ENCODE results near the gene SRRM4.

Gene SRRM4

GRCh38 chr12:119176267-119177055 is 195.1 kb downstream of the SRRM4 start:
- H3K4me3 ChIP-seq (ENCODE audit: low read depth, low read length, poor library complexity, severe bottlenecking): no peak overlapping the region
- H3K4me1 ChIP-seq (ENCODE audit: insufficient read depth, low read length, severe bottlenecking): no peaks in the 10 kb centered on the region
- no peaks in the 10 kb centered on the region for H3F3A ChIP-seq (ENCODE audit: insufficient read depth, low read length)
- no peaks in the 10 kb centered on the region for H3K9me3 ChIP-seq (ENCODE audit: low read length)
- no peaks in the 10 kb centered on the region for H3K27me3 ChIP-seq (ENCODE audit: insufficient read depth, low read length)
- no peaks in the 10 kb centered on the region for H3K36me3 ChIP-seq (ENCODE audit: insufficient read depth, low read length)
- no peaks in the 10 kb centered on the region for H4K20me1 ChIP-seq (ENCODE audit: insufficient read depth, low read length)
- TF ChIP-seq, protein P1, sequence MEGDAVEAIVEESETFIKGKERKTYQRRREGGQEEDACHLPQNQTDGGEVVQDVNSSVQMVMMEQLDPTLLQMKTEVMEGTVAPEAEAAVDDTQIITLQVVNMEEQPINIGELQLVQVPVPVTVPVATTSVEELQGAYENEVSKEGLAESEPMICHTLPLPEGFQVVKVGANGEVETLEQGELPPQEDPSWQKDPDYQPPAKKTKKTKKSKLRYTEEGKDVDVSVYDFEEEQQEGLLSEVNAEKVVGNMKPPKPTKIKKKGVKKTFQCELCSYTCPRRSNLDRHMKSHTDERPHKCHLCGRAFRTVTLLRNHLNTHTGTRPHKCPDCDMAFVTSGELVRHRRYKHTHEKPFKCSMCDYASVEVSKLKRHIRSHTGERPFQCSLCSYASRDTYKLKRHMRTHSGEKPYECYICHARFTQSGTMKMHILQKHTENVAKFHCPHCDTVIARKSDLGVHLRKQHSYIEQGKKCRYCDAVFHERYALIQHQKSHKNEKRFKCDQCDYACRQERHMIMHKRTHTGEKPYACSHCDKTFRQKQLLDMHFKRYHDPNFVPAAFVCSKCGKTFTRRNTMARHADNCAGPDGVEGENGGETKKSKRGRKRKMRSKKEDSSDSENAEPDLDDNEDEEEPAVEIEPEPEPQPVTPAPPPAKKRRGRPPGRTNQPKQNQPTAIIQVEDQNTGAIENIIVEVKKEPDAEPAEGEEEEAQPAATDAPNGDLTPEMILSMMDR (IDR thresholded peaks at IDR 0.05; ENCODE audit: low read length): no peak
- no peak for TF ChIP-seq EZH2 (IDR thresholded peaks at IDR 0.05; ENCODE audit: borderline replicate concordance, low read length)
- no peaks in the 10 kb centered on the region for H3K79me2 ChIP-seq (ENCODE audit: insufficient read depth, low read length)
- H3K27ac ChIP-seq (ENCODE audit: low read depth, low read length, poor library complexity, severe bottlenecking): no peak overlapping the region
- H3K9me2 ChIP-seq (ENCODE audit: low read depth, low read length): no peaks in the 10 kb centered on the region
- no peak overlapping the region for H3K4me2 ChIP-seq (ENCODE audit: low read length)
- no peak overlapping the region for H3K9ac ChIP-seq (ENCODE audit: low read length)
- H2AFZ ChIP-seq (ENCODE audit: low read length): no peak overlapping the region

- H3K27me3 ChIP-seq (ENCODE audit: insufficient read depth, low read length): no peaks in the 10 kb centered on the region
- no peak overlapping the region for H3K4me3 ChIP-seq (ENCODE audit: low read depth, low read length, poor library complexity, severe bottlenecking)
These were observed 195.7 kb downstream of the SRRM4 start for GRCh38 chr12:119177056-119177325.

GRCh38 chr12:119177724-119178380 is 196.5 kb downstream of the SRRM4 start:
- no peak overlapping the region for H3K9ac ChIP-seq (ENCODE audit: low read length)
- H3K4me2 ChIP-seq (ENCODE audit: low read length): no peak overlapping the region
- no peaks in the 10 kb centered on the region for H3K27me3 ChIP-seq (ENCODE audit: insufficient read depth, low read length)
- no peak overlapping the region for H3K4me3 ChIP-seq (ENCODE audit: low read depth, low read length, poor library complexity, severe bottlenecking)
- no peaks in the 10 kb centered on the region for H3K9me2 ChIP-seq (ENCODE audit: low read depth, low read length)
- no peaks in the 10 kb centered on the region for H3K4me1 ChIP-seq (ENCODE audit: insufficient read depth, low read length, severe bottlenecking)
- TF ChIP-seq, protein P1 (IDR thresholded peaks at IDR 0.05; ENCODE audit: low read length): no peak
- TF ChIP-seq EZH2 (IDR thresholded peaks at IDR 0.05; ENCODE audit: borderline replicate concordance, low read length): no peak
- no peak overlapping the region for H3K27ac ChIP-seq (ENCODE audit: low read depth, low read length, poor library complexity, severe bottlenecking)
- no peak overlapping the region for H2AFZ ChIP-seq (ENCODE audit: low read length)
- H4K20me1 ChIP-seq (ENCODE audit: insufficient read depth, low read length): no peaks in the 10 kb centered on the region
- no peaks in the 10 kb centered on the region for H3K36me3 ChIP-seq (ENCODE audit: insufficient read depth, low read length)
- no peaks in the 10 kb centered on the region for H3F3A ChIP-seq (ENCODE audit: insufficient read depth, low read length)
- no peaks in the 10 kb centered on the region for H3K79me2 ChIP-seq (ENCODE audit: insufficient read depth, low read length)
- no peaks in the 10 kb centered on the region for H3K9me3 ChIP-seq (ENCODE audit: low read length)

More at GRCh38 chr12:119177056-119177325, 195.7 kb downstream of the SRRM4 start:
- TF ChIP-seq, protein P1 (IDR thresholded peaks at IDR 0.05; ENCODE audit: low read length): no peak
- TF ChIP-seq EZH2 (IDR thresholded peaks at IDR 0.05; ENCODE audit: borderline replicate concordance, low read length): no peak
- no peak overlapping the region for H3K4me2 ChIP-seq (ENCODE audit: low read length)
- H2AFZ ChIP-seq (ENCODE audit: low read length): no peak overlapping the region
- H3K9ac ChIP-seq (ENCODE audit: low read length): no peak overlapping the region
- no peaks in the 10 kb centered on the region for H4K20me1 ChIP-seq (ENCODE audit: insufficient read depth, low read length)
- H3K9me2 ChIP-seq (ENCODE audit: low read depth, low read length): no peaks in the 10 kb centered on the region
- no peaks in the 10 kb centered on the region for H3F3A ChIP-seq (ENCODE audit: insufficient read depth, low read length)
- no peak overlapping the region for H3K27ac ChIP-seq (ENCODE audit: low read depth, low read length, poor library complexity, severe bottlenecking)
- no peaks in the 10 kb centered on the region for H3K79me2 ChIP-seq (ENCODE audit: insufficient read depth, low read length)
- no peaks in the 10 kb centered on the region for H3K4me1 ChIP-seq (ENCODE audit: insufficient read depth, low read length, severe bottlenecking)
- no peaks in the 10 kb centered on the region for H3K36me3 ChIP-seq (ENCODE audit: insufficient read depth, low read length)
- H3K9me3 ChIP-seq (ENCODE audit: low read length): no peaks in the 10 kb centered on the region

Data from OCI-LY1 (cell line).